GM23248 (cell line): Measurements from ENCODE around the gene SLC9A6.

ENCODE experiments used
- EZH2 ChIP-seq: fragments of 200-600 bp; sonication (generic); IDR thresholded peaks from 2 replicates; pipeline ENCODE4 v1.6.1; 2018; ENCODE audit warnings: antibody characterized with exemption, mild to moderate bottlenecking; ENCODE audit not compliant: insufficient read depth, poor library complexity, severe bottlenecking
- EZH2phosphoT487 ChIP-seq: fragments of 200-600 bp; sonication (generic); IDR thresholded peaks from 2 replicates; pipeline ENCODE4 v1.6.1; 2018; ENCODE audit warnings: antibody characterized with exemption, moderate library complexity, mild to moderate bottlenecking, low read depth; ENCODE audit not compliant: insufficient read depth

- no peak for TF ChIP-seq EZH2
- no peak for TF ChIP-seq EZH2phosphoT487
Observed at GRCh38 chrX:136046295-136047015, 61.2 kb downstream of the SLC9A6 start.
